HEK293T (cell line): ENCODE data around the gene FTCD.

Experiments used
- CTCF ChIA-PET: fragments of 350-600 bp; formaldehyde crosslinking; extraction: SDS; loops from one replicate; lab custom pipeline; 2021; ENCODE audit warnings: antibody characterized with exemption, inconsistent platforms; lab: Yijun Ruan, JAX
- POLR2A ChIA-PET: fragments of 350-600 bp; formaldehyde crosslinking; extraction: SDS; loops from one replicate; lab custom pipeline; 2020; ENCODE audit warnings: antibody characterized with exemption, inconsistent platforms; lab: Yijun Ruan, JAX
- DNase-seq: peaks from one replicate; pipeline ENCODE4 v3.0.0; 2012; ENCODE audit warnings: mixed read lengths; ENCODE audit errors: extremely low spot score
- ARNT ChIP-seq: fragments of 450-650 bp; IDR thresholded peaks from 2 replicates; pipeline ENCODE4 v1.6.1; 2017; ENCODE audit warnings: mild to moderate bottlenecking
- BHLHE40 ChIP-seq: fragments of 450-650 bp; IDR thresholded peaks from 2 replicates; pipeline ENCODE4 v1.6.1; 2016; ENCODE audit warnings: mild to moderate bottlenecking, moderate library complexity, borderline replicate concordance
- CTBP1 ChIP-seq: fragments of 450-650 bp; IDR thresholded peaks from 2 replicates; pipeline ENCODE4 v1.6.1; 2016; ENCODE audit warnings: borderline replicate concordance
- ELF4 ChIP-seq: fragments of 450-650 bp; IDR thresholded peaks from 2 replicates; pipeline ENCODE4 v1.6.1; 2017; ENCODE audit warnings: antibody characterized with exemption
- FOXA1 ChIP-seq: fragments of 450-650 bp; IDR thresholded peaks from 2 replicates; pipeline ENCODE4 v1.6.1; 2016; ENCODE audit warnings: mild to moderate bottlenecking
- FOXK2 ChIP-seq: fragments of 450-650 bp; IDR thresholded peaks from 2 replicates; pipeline ENCODE4 v1.6.1; 2016; ENCODE audit warnings: mild to moderate bottlenecking
- FOXM1 ChIP-seq: fragments of 450-650 bp; IDR thresholded peaks from 2 replicates; pipeline ENCODE4 v1.6.1; 2017; ENCODE audit warnings: mild to moderate bottlenecking, borderline replicate concordance
- HDGF ChIP-seq: fragments of 450-650 bp; IDR thresholded peaks from 2 replicates; pipeline ENCODE4 v1.6.1; 2017; ENCODE audit warnings: antibody characterized with exemption, borderline replicate concordance
- L3MBTL2 ChIP-seq: fragments of 450-650 bp; conservative IDR thresholded peaks from 2 replicates; pipeline ENCODE4 v1.6.1; 2016; ENCODE audit warnings: mild to moderate bottlenecking
- LEF1 ChIP-seq: fragments of 450-650 bp; IDR thresholded peaks from 2 replicates; pipeline ENCODE4 v1.6.1; 2017; ENCODE audit warnings: mild to moderate bottlenecking, borderline replicate concordance
- NFRKB ChIP-seq: fragments of 450-650 bp; IDR thresholded peaks from 2 replicates; pipeline ENCODE4 v1.6.1; 2016; ENCODE audit warnings: mild to moderate bottlenecking, moderate library complexity
- SP1 ChIP-seq: fragments of 450-650 bp; IDR thresholded peaks from 2 replicates; pipeline ENCODE4 v1.6.1; 2017
- SUZ12 ChIP-seq: fragments of 450-650 bp; IDR thresholded peaks from 2 replicates; pipeline ENCODE4 v1.6.1; 2016; ENCODE audit warnings: mild to moderate bottlenecking
- TARDBP ChIP-seq: fragments of 450-650 bp; IDR thresholded peaks from 2 replicates; pipeline ENCODE4 v1.6.1; 2016
- ZNF384 ChIP-seq: fragments of 450-650 bp; IDR thresholded peaks from 2 replicates; pipeline ENCODE4 v1.6.1; 2016
- TF ChIP-seq, protein P1 (sequence below): fragments of 450-650 bp; IDR thresholded peaks from 2 replicates; pipeline ENCODE4 v1.6.1; 2016

FTCD gene

DNA sequence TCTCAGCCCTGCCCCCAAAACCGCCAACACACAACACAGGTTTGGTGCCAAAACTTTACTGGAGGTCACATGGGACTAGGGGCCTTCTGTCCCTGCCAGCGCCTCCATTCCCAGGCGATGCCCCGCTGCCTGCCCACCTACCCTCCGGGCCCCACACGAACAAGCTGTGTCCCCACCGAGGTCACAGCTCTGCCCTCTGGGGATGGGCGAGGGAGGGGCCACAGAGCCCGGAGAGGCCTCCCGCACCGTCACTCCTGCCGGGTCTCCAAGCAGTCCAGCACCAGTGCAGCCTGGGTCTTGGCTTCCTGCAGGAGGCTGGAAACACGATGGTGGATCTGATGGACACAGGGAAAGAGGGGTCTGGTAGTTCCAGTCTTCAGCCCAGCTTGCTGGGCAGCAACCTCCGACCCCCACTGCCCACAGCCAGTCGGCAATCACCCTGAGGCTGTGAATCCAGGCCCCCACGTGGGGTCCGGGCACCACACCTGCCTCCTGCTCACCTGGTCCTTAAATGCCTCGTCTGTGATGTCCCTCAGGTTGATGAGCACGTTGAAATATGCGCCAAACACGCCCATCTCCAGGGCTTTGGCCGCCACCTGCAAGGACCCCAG is 18.5 kb downstream of the FTCD start:
- ChIA-PET CTCF (no interaction called here), POLR2A (no interaction called here)
- no peak for DNase-seq
- no peak for TF ChIP-seq FOXA1
- TF ChIP-seq HDGF, result no peak
- no peak for TF ChIP-seq SP1
- no peak for TF ChIP-seq BHLHE40
- no peak for TF ChIP-seq ZNF384
- no peak for TF ChIP-seq L3MBTL2

DNA sequence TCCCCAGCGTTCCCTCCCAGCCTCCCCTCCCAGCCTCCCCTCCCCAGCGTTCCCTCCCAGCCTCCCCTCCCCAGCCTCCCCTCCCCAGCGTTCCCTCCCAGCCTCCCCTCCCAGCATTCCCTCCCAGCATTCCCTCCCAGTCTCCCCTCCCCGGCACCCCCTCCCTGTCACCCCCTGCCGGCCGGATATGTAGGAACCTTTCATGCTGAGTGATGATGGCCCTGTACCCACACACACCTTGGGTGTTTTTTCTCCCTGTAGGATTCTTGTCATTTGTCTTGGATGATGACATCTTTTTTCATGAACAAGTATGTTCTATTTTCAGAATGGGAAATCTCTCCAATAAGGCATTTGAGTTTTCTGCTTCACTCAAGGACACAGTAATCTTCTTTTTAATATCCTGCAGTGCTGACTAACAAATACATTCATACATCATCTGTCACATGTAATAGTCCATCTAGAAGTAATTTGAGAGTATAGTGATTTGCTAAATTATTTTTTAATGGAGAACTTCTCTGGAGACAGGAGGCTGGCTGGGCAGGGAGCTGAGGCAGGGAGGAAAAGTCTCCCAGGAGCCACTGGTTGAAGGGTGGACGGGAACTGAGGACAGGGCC is 19.5 kb downstream of the FTCD start:
- DNase-seq, result no peak
- ChIA-PET CTCF (no interaction called here), POLR2A (no interaction called here)
- no peak for TF ChIP-seq L3MBTL2
- TF ChIP-seq ZNF384, result no peak
- TF ChIP-seq CTBP1, result no peak
- TF ChIP-seq LEF1, result no peak
- no peak for TF ChIP-seq SP1
- no peak for TF ChIP-seq TARDBP
- no peak for TF ChIP-seq SUZ12
- no peak for TF ChIP-seq ELF4
- TF ChIP-seq ARNT, result no peak
- TF ChIP-seq, protein P1, sequence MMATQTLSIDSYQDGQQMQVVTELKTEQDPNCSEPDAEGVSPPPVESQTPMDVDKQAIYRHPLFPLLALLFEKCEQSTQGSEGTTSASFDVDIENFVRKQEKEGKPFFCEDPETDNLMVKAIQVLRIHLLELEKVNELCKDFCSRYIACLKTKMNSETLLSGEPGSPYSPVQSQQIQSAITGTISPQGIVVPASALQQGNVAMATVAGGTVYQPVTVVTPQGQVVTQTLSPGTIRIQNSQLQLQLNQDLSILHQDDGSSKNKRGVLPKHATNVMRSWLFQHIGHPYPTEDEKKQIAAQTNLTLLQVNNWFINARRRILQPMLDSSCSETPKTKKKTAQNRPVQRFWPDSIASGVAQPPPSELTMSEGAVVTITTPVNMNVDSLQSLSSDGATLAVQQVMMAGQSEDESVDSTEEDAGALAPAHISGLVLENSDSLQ, result no peak
- no peak for TF ChIP-seq FOXA1
- no peak for TF ChIP-seq NFRKB
- TF ChIP-seq BHLHE40, result no peak
- no peak for TF ChIP-seq FOXK2
- TF ChIP-seq FOXM1, result no peak
- no peak for TF ChIP-seq HDGF

DNA sequence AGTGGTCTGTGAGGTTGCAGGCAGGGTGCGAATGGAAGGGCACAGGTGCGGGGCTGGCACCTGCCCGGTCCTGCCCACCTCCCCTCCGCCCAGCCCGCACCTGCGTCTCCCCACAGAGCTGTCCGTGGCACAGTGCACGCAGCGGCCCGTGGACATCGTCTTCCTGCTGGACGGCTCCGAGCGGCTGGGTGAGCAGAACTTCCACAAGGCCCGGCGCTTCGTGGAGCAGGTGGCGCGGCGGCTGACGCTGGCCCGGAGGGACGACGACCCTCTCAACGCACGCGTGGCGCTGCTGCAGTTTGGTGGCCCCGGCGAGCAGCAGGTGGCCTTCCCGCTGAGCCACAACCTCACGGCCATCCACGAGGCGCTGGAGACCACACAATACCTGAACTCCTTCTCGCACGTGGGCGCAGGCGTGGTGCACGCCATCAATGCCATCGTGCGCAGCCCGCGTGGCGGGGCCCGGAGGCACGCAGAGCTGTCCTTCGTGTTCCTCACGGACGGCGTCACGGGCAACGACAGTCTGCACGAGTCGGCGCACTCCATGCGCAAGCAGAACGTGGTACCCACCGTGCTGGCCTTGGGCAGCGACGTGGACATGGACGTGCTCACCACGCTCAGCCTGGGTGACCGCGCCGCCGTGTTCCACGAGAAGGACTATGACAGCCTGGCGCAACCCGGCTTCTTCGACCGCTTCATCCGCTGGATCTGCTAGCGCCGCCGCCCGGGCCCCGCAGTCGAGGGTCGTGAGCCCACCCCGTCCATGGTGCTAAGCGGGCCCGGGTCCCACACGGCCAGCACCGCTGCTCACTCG is 23.3 kb downstream of the FTCD start:
- ChIA-PET POLR2A (no interaction called here), CTCF (no interaction called here)
- TF ChIP-seq BHLHE40 (no peak), ARNT (no peak), HDGF (no peak), CTBP1 (no peak)
- no peak for DNase-seq

DNA sequence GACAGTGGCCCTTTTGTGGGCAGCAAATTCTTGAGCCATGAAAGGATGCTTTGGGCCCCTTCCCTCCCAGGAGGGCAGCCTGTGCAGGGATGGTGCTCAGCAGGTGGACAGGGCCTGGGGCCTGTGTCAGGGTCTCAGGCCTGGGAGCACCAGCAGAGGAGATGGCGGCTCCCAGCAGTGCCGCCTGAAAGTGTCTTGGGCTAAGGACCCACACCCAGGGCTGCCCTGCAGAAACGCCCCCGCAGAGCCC is 23.9 kb downstream of the FTCD start:
- ChIA-PET CTCF (no interaction called here), POLR2A (interaction anchor here (1.3 kb wide), 1 partner anchor 12 kb away, joined by 3 read pairs; no protein-coding TSS in a partner anchor)
- DNase-seq, result no peak
- TF ChIP-seq FOXM1, result no peak

DNA sequence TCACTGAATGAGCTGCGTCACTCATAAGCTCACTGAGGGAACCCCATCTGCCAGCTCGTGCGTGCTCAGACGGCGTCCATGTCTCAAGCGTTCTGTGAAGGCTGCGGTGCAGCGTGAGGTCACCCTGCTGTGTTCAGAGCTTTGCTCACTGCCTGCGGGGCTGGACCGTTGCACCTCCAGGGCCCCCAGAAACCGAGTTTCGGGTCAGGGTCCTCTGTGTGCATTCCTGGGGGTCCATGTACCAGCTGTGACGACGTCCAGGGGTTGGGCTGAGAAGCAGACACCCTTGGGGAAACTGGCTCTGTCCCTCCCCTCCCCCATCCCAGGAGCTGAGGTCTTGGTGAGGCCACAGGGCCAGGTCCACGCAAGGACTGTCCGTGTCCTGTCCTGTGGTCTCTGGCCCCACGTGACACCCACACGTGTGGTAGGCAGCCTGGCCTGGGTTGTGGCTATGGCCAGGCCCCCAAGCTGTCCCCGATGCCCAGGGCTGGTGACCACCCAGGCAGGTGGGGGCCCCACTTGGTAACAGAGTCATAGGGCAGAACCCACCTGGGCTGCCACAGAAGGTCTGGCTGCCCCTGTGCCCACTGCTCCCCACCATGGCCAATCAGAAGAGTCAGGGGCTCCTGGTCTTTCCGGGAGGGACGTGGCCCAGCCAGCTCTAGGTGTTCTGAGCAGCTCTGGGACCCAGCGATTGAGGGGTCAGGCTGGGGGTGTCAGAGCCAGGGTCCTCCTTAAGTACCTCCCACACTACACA is 24.4 kb downstream of the FTCD start:
- no peak for DNase-seq
- ChIA-PET POLR2A (interaction anchor here (1.0 to 1.3 kb wide), 2 partner anchors 12 to 14 kb away, joined by 3 read pairs; no protein-coding TSS in a partner anchor), CTCF (no interaction called here)
- TF ChIP-seq ELF4, result no peak
- no peak for TF ChIP-seq TARDBP
- TF ChIP-seq CTBP1, result no peak
- no peak for TF ChIP-seq LEF1
- no peak for TF ChIP-seq ZNF384
- TF ChIP-seq NFRKB, result no peak
- TF ChIP-seq FOXA1, result no peak
- no peak for TF ChIP-seq BHLHE40
- TF ChIP-seq SUZ12, result no peak
- no peak for TF ChIP-seq HDGF
- TF ChIP-seq FOXK2, result no peak
- TF ChIP-seq FOXM1, result no peak
- TF ChIP-seq L3MBTL2, result no peak
- TF ChIP-seq SP1, result no peak

DNA sequence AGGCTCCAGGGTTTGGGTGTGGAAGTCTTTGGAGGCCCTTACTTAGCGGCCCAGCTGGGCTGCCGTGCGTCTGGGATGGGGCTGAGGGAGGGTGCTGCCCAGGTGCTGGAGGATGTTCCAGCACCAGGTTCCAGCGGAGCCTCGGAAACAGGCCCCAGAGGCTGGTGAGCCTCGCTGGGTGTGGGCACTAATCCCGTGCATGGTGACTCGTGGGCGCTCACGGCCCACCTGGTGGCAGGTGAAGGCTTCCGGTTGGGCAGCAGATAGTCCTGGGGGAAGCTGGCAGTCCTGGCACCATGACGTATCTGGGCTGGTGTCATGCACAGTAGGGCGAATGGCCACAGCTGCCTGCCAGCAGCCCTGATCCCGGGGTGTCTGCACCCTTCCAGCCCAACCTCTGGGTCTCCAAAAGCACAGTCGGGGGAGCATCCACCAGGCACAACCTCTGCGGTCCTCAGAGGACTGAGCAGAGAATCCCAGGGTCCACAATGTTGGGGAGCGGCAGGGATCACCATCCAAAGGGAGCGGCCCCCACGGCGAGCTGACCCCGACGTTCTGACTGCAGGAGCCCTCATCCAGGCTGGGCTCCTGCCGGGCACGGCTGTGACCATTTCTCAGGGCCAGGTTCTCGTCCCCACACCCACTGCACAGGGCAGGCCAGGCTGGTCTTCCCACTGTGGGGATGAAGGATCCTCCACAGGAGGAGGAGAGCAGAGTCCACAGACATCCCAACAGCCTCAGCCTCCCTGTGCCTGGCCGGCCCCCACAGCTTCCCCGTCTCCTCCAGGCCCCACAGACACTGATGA is 25.3 kb downstream of the FTCD start:
- CTCF ChIA-PET, result interaction anchor here (1.6 kb wide), 1 partner anchor 14 kb away, joined by 5 read pairs; no protein-coding TSS in a partner anchor
- DNase-seq, result no peak
- POLR2A ChIA-PET, result interaction anchor here (1.0 to 1.3 kb wide), 2 partner anchors 13 kb away, joined by 3 read pairs; no protein-coding TSS in a partner anchor
- TF ChIP-seq, protein P1, result no peak
- TF ChIP-seq ARNT (no peak), FOXK2 (no peak), SUZ12 (no peak), FOXA1 (no peak), HDGF (no peak), SP1 (no peak), BHLHE40 (no peak), TARDBP (no peak), FOXM1 (no peak), CTBP1 (no peak), NFRKB (no peak), ZNF384 (no peak), L3MBTL2 (no peak), LEF1 (no peak), ELF4 (no peak)
